ENCODE results near the gene UNCX. TPM values are rescaled to one million over a fixed set of nuclear protein-coding genes. Genes with fewer than 3 reads are reported as not detected.

The UNCX gene
- total and polyA plus RNA-seq, 9 of the 15 experiments (the other 6 are each of a cell fraction or from before 2014, with no cell fraction given), result not detected

- TF ChIP-seq PKNOX1 (IDR thresholded peaks at IDR 0.05) (no peak), MAFK (IDR thresholded peaks at IDR 0.05; ENCODE audit: low read length) (no peak)
These were observed 24.5 kb downstream of the UNCX start (continued) for GRCh38 chr7:1257221-1257620.

- POLR2A ChIA-PET, result no interaction called here
- ATAC-seq, result no peak
- Histone ChIP-seq H3K9ac (ENCODE audit: insufficient read depth in 1 of 2, low read depth in 2 of 2, low read length in 2 of 2) (no peak overlapping the region), H3K9me1 (ENCODE audit: control insufficient read depth, insufficient read depth, low read length) (no peaks in the 10 kb centered on the region), H3K4me2 (ENCODE audit: insufficient read depth, low read length) (no peak overlapping the region), H2AFZ (ENCODE audit: low read depth, low read length) (no peak overlapping the region), H3K27ac (ENCODE audit: extremely low read depth, low read depth, low read length) (no peak overlapping the region), H3K4me1 (replicated peaks in 1 of 2; ENCODE audit: control insufficient read depth in 2 of 2, insufficient read depth in 2 of 2, low read length in 2 of 2) (peaks cover 0 to 28% of the 10 kb centered on the region in 2 experiments; a peak in 2 of 5 replicates), H3K4me3 (no peak overlapping the region), H4K20me1 (replicated peaks; ENCODE audit: control insufficient read depth, insufficient read depth, low read length) (no peaks in the 10 kb centered on the region; the same call in 1 of the 2 replicates), H3K36me3 (ENCODE audit: control insufficient read depth, insufficient read depth, low read length) (no peaks in the 10 kb centered on the region), H3K79me2 (ENCODE audit: control insufficient read depth, insufficient read depth, low read length) (no peaks in the 10 kb centered on the region), H3K9me3 (replicated peaks; ENCODE audit: control insufficient read depth, insufficient read depth, low read depth, low read length) (no peaks in the 10 kb centered on the region), H3K27me3 (ENCODE audit: control insufficient read depth in 2 of 2, insufficient read depth in 2 of 2, low read length in 2 of 2) (peaks cover 29 to 77% of the 10 kb centered on the region in 2 experiments; a peak in 4 of 5 replicates)
- DNase-seq (ENCODE audit: extremely low read depth in 1 of 4, low spot score in 3 of 4), result no peak
- in situ Hi-C loops (cut with MboI), result no loop called here
- intact Hi-C loops (cut with micrococcal nuclease), result no loop called here
- BruUV-seq (replicated peaks), result no TSS peak
- TF ChIP-seq CBX2 (IDR thresholded peaks at IDR 0.05; ENCODE audit: insufficient read depth, low read length, poor library complexity, severe bottlenecking), result no peak
- no peak for TF ChIP-seq HDAC1 (IDR thresholded peaks at IDR 0.05)
- no peak for TF ChIP-seq NR2C2 (CRISPR knock-in tag; IDR thresholded peaks at IDR 0.05)
- TF ChIP-seq NR2C2 (tag; IDR thresholded peaks at IDR 0.05), result no peak
- no peak for TF ChIP-seq DPF2 (IDR thresholded peaks at IDR 0.05)
- no peak for TF ChIP-seq ZSCAN32 (CRISPR knock-in tag; IDR thresholded peaks at IDR 0.05)
- no peak for TF ChIP-seq CSDE1 (IDR thresholded peaks at IDR 0.05)
- no peak for TF ChIP-seq ZNF140 (CRISPR knock-in tag; IDR thresholded peaks at IDR 0.05)
- no peak for TF ChIP-seq XRCC3 (IDR thresholded peaks at IDR 0.05)
- no peak for TF ChIP-seq ZNF384 (IDR thresholded peaks at IDR 0.05; ENCODE audit: low read depth, low read length)
- TF ChIP-seq CHD2 (IDR thresholded peaks at IDR 0.05; ENCODE audit: low read depth, low read length), result no peak
- TF ChIP-seq CEBPZ (IDR thresholded peaks at IDR 0.05; ENCODE audit: borderline replicate concordance, low read depth, low read length), result no peak
- no peak for FAIRE-seq
- CTCF ChIA-PET (ENCODE audit: low intra/inter-chr PET ratio), result no interaction called here
- WGBS (ENCODE audit: insufficient coverage, low coverage, missing lambda C conversion rate), result 1% methylated on average over 9 of the region's 13 CpGs
These were observed 25.2 kb downstream of the UNCX start for GRCh38 chr7:1257863-1258262.
